ENCODE results near the gene MYT1. TPM values are rescaled to one million over a fixed set of nuclear protein-coding genes. Genes with fewer than 3 reads are reported as not detected.

Gene MYT1
- total and polyA plus RNA-seq, 2 of the 8 experiments (the other 6 are each of a cell fraction or from before 2014, with no cell fraction given), result 0.63 to 2.0 TPM

DNA sequence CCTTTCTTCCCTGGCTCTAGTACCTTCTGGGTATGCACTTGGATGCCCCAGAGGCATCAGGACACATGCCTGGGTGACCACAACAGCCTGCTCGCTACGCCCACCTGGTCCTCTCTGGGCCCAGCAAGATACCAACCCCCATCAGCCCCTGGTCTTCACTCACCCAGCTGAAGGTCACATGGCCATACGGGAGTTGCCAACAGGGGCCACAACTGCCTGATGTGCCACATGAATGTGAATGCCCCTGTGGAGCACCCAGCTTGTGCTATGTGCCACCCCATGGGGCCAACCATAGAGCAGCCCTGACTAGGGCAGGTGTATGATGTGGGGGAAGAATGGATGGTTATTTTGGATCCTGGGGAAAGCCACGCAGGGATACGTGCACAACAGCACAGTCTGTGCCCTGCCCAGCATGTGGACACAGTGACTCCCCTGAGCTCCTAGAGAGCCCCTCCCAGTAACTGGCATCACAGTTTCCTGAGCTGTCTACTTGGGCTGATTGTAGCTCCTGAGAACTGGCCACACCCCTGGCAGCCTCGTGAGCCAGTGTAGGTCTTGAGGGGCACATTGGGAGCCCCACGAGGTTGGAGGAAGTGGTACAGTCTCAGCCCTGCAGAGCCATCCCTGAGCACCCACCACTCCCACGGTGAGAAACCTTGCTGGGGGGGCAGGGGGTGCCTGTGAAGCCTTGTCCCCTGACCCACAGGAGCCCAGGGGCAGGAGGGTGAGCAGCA lies 80.8 kb downstream of the MYT1 start:
- Histone ChIP-seq H2AK5ac (ENCODE audit: low read depth, low read length) (no peak overlapping the region), H3K36me3 (ENCODE audit: control insufficient read depth in 2 of 4, insufficient read depth in 4 of 4, low read length in 3 of 4) (no peaks in the 10 kb centered on the region), H2BK12ac (ENCODE audit: low read depth, low read length) (no peak overlapping the region; the same call in 1 of the 2 replicates), H3K4me2 (ENCODE audit: insufficient read depth in 1 of 2, low read depth in 2 of 2, low read length in 2 of 2) (no peak overlapping the region), H3K4me3 (ENCODE audit: extremely low read depth in 1 of 4, insufficient read depth in 2 of 4, low read depth in 3 of 4, low read length in 4 of 4) (no peak overlapping the region), H3K23me2 (ENCODE audit: low read depth, low read length) (no peaks in the 10 kb centered on the region), H3K23ac (ENCODE audit: insufficient read length) (no peak overlapping the region), H3K4me1 (replicated peaks in 1 of 4; ENCODE audit: control insufficient read depth in 3 of 4, insufficient read depth in 4 of 4, low read length in 3 of 4) (no peaks in the 10 kb centered on the region; a peak in 1 of 7 replicates), H3K9me3 (ENCODE audit: insufficient read depth in 2 of 2, low read depth in 1 of 2, low read length in 1 of 2) (peaks cover 3 to 4% of the 10 kb centered on the region in 2 experiments; a peak in 2 of 4 replicates), H3K18ac (ENCODE audit: extremely low read depth, low read length) (no peak overlapping the region; the same call in 1 of the 2 replicates), H4K20me1 (replicated peaks in 1 of 2; ENCODE audit: control insufficient read depth in 1 of 2, insufficient read depth in 2 of 2, low read length in 2 of 2) (no peaks in the 10 kb centered on the region), H3K79me2 (ENCODE audit: control insufficient read depth in 1 of 2, insufficient read depth in 2 of 2, low read length in 2 of 2) (no peaks in the 10 kb centered on the region), H4K5ac (ENCODE audit: insufficient read length, low read depth, low read length) (no peak overlapping the region), H3K27ac (ENCODE audit: low read depth, low read length) (no peak overlapping the region), H3K9ac (replicated peaks in 1 of 4; ENCODE audit: extremely low read depth in 1 of 4, low read depth in 3 of 4, low read length in 3 of 4) (no peak overlapping the region), H3K14ac (ENCODE audit: insufficient read length) (no peak overlapping the region), H2AFZ (ENCODE audit: low read length) (no peak overlapping the region), H4K8ac (ENCODE audit: extremely low read depth, insufficient read depth, low read length) (no peak overlapping the region), H2BK5ac (ENCODE audit: low read depth, low read length) (no peak overlapping the region), H2BK120ac (replicated peaks; ENCODE audit: low read depth, low read length) (no peak overlapping the region), H3K56ac (replicated peaks; ENCODE audit: insufficient read length, low read depth, low read length) (no peak overlapping the region), H2BK15ac (ENCODE audit: low read length) (no peak overlapping the region), H3K27me3 (replicated peaks in 1 of 4; ENCODE audit: control insufficient read depth in 3 of 4, extremely low read depth in 1 of 4, insufficient read depth in 3 of 4, low read length in 3 of 4) (no peaks in the 10 kb centered on the region; a peak in 2 of 7 replicates), H2BK20ac (ENCODE audit: low read length) (no peak overlapping the region), H4K91ac (replicated peaks; ENCODE audit: insufficient read length, low read length) (no peak overlapping the region), H3K4ac (replicated peaks; ENCODE audit: insufficient read length, low read depth, low read length) (no peak overlapping the region), H3K79me1 (ENCODE audit: low read depth, low read length) (no peaks in the 10 kb centered on the region)
- ChIA-PET POLR2A (ENCODE audit: partially characterized antibody) (interaction anchor here (1.1 kb wide), 1 partner anchor 9 kb away, joined by 3 read pairs; no protein-coding TSS in a partner anchor), CTCF (ENCODE audit: partially characterized antibody) (interaction anchor here (1.2 kb wide), 1 partner anchor 10 kb away, joined by 3 read pairs; the partner anchor contains the start of gene PCMTD2)
- no peak for TF ChIP-seq CHD1 (IDR thresholded peaks at IDR 0.05; ENCODE audit: low read depth, low read length)
- TF ChIP-seq CBX5 (IDR thresholded peaks at IDR 0.05; ENCODE audit: low read depth, low read length), result no peak
- no peak for TF ChIP-seq SIRT6 (IDR thresholded peaks at IDR 0.05; ENCODE audit: low read length)
- 83% methylated on average over 8 of the region's 8 CpGs; no CpG with 5 or more reads in 1 of the 2 experiments for WGBS, 2 experiments (ENCODE audit: extremely low coverage in 1 of 2, insufficient coverage in 1 of 2, insufficient read length in 1 of 2, insufficient replicate concordance in 2 of 2, low coverage in 1 of 2, low lambda C conversion rate in 2 of 2, missing lambda C conversion rate in 1 of 2)
- no peak for DNase-seq (ENCODE audit: low read depth in 1 of 2, low spot score in 2 of 2)
- FAIRE-seq, result no peak

All from H1 (cell line).